NCI-H2081 (cell line): ENCODE measurements around the gene ZCCHC10.
"Not testable (repeated sequence)": the region's sequence is repeated elsewhere in the genome, so short reads cannot be mapped to it uniquely, and the experiment has no call there.

Source experiments
- DNase-seq, 2 experiments: peaks; one replicate each; lab custom pipeline; 2025; lab: John Stamatoyannopoulos, UW

Gene ZCCHC10

DNA sequence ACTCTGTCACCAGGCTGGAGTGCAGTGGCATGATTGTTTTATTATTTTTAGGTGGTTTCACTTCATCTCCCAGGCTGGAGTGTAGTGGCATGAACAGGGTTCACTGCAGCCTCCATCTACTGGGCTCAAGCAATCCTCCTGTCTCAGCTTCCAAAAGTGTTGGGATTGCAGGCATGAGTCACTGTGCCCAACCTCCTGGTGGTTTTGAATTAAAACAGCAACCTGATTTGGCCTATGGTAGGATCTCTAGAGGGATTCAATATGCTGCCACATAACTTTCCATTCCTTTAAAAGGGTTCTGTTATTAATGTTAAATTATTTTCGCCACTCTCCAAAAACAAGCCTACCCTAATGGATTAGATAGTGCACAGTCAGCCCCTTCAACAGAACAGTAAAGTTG lies 15.6 kb upstream of the ZCCHC10 start:
- no peak for DNase-seq

DNA sequence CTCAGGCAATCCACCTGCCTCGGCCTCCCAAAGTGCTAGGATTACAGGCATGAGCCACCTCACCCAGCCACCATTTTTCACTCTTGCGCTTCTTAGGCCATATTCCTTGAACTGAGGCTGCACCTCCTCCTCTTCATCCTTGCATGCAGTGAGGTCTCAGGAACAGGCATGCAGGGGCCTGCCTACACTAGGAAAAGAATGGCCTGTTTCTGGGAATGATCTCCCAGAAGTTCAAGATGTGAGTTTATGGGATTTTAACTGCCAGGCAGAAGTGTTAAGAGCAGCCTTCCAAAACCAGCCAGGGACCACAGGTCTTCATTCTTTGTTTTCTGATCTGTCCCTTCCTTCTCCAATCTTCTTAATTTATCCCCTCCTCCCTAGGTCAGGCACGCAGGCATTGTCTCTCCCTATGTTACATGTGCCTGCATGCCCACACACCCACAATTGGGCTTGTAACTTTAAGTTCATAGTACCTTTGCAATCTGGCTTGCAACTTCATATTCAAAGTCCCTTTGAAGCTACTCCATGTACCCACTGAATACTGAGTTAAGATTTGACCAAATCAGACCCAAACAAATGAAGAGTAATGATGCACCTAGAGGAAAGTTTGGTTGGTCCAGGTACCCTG lies 14.9 kb upstream of the ZCCHC10 start:
- DNase-seq, result no peak

DNA sequence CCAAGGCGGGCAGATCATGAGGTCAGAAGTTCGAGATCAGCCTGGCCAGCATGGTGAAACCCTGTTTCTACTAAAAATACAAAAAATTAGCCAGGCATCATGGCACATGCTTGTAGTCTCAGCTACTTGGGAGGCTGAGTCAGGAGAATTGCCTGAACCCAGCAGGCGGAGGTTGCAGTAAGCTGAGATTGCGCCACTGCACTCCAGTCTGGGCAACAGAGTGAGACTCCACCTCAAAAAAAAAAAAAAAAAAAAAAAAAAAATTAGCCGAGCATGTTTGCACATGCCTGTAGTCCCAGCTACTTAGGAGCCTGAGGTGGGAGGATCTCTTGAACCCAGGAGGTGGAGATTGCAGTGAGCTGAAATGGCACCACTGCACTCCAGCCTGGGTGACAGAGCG lies 10.3 kb upstream of the ZCCHC10 start:
- DNase-seq, result not testable (repeated sequence)

DNA sequence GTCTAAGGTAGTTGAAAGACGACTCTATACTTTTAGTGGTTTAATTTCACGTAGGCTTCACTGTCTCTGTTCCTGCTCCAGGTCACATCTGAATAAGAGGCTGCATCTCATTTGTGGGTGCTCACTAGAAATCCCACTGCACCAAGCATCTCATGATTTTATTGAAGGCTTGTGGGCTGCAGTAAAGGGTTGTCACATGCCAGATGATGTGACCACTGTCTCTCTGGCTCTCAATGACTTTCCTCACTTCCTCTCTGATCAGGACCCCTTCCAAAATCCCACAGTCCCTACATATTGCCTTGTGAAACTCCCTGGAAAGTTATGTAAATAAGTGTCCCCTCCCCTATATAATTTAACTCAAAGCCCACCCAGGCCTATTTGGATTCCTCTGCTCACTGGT lies 8.9 kb upstream of the ZCCHC10 start:
- DNase-seq, result no peak

DNA sequence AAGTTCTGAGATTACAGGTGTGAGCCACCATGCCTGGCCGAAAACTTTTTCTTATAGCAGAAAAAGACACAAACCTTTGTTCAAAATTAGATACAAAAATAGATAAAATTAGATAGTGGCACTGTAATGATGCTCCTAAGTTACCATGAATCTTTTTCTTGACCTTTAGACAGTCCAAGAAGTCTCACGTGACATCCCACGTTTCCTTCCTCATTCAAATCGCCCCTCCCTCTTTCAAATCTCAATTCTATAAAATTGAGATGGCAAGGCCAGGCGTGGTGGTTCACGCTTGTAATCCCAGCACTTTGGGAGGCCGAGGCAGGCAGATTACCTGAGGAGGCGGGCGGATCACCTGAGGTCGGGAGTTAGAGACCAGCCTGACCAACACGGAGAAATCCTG lies 7.7 kb upstream of the ZCCHC10 start:
- DNase-seq, result no peak

DNA sequence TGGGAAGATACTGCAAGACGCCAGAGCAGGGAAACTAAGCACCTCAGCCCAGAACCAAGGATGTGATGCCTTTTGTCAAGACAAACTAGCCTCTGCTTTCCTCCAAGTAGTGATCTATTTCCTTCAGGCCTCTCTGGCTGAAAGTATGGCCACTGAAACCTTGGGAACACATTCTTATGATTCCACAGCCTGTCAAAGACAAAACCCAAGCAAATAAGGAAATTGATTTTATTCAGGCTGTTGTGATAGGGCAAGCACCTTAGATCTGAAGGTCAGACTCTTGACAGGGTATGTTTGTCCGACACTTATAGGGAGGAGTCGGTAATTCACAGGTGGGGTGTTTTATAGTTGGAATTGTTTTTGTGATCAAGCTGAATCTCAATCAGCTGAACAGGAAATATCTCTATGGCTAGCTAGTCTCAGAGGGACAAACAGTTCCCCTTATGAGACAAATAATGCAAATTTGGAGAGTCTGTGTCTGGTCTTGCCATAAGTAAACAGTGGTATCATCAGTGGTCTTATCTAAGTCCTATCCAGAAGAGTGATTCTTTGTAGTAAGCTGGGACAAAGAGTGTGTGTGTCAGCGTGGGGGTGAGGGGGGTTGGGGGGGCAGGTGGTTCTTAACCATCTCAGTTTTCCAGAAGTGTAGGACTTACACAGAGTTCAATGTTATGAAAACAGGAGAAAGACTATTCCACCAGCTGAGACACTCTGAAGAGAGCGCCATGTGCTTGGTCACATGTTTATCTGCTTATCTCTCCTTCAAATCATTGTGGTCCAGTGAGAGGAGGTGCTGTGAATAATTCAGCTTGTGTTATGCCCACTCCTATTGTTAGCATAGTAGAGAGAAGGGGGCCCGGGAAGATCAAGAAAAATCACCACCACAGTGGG lies 6.7 kb upstream of the ZCCHC10 start:
- DNase-seq, result no peak

DNA sequence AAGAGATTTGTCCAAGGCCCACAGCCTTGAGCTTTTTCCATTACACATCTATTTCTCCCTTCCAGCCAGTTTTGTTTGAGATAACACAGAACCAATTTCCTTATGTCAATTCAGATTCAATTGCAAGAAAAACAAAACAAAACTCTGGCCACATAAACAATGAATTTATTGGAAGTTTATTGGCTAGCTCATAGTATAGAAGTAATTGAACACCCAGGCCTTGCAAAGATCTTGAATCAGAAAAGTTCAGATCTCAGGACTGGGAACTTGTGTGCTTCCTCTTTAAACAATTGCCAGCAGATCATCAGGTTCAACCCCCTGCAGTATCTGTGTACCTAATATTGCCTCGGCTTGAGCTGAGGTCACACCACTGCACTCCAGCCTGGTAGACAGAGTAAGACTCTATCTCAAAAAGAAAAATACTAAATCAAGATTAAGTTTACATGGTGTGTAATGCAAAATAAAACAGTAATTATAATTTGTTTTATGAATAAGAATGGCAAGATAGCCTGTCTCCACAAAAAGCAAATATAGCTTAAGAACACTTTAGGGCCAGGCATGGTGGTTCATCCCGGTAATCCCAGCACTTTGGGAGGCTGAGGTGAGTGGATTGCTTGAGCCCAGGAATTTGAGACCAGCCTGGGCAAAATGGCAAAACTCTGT lies 4.1 kb upstream of the ZCCHC10 start:
- DNase-seq, result no peak

DNA sequence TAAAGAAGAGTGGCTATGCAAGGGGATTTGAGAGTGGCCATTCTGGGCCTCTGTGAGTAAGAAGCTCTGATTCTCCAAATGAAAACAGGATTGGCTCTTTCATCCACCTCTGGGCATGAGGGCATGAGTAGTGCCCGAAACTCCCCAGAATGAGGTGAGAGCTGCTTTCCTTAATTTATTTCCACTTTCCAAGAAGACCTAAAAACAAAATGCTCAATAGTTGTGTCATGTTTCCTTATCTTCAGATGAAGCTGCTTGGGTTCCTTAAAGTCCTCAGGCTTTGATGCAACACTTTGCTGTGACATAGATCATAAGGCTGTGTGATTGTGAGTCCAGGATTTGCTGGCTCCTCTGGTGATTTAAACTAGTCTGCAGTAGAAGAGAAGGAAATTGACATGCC lies 3.1 kb upstream of the ZCCHC10 start:
- no peak for DNase-seq

DNA sequence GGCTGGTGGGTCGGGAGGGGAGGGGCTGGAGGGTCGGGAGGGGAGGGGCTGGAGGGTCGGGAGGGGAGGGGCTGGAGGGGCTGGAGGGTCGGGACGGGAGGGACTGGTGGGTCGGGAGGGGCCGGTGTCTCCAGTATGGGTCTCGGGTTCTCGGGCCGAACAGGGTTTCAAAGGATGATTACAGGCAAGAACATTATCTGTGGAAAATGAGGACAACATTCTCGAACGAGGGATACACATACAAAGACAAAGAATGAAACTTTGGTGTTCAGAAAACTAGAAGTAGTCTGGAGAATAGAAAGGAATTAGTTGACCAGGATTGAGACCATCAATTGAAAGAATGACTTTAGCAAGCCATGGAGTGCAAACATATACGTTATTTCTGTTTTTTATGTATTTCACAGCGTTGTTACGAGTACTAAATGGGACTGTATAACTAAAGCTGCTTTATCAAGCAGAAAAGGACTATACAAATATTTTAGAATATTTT lies 360 bp upstream of the ZCCHC10 start:
- DNase-seq, result no peak

DNA sequence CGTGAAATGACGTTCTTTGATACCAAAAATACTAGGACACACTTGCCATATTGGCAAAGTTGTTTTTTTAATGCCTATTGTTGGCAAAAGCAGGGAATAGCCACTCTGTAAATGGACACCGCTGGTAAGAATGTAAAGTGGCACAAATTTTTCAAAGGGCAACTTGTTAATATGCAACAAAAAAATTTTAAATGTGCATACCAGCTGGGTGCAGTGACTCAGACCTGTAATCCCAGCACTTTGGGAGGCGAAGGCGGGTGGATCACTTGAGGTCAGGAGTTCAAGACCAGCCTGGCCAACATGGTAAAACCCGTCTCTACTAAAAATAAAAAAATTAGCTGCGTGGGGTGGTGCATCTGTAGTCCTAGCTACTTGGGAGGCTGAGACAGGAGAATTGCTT lies 6.9 kb downstream of the ZCCHC10 start:
- DNase-seq, result not testable (repeated sequence)

DNA sequence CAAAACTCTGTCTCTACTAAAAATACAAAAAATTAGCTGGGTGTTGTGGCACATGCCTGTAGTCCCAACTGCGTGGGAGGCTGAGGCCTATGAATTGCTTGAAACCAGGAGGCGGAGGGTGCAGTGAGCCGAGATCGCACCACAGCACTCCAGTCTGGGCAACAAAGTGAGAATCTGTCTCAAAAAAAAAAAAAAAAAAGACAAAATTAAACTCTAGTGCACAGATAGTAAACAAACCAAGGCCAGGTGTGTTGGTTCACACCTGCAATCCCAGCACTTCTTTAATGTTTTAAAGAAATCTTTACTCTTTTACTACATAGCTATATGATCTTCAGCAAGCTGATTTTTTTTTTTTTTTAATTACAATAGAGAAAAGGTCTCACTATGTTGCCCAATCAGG lies 8.4 kb downstream of the ZCCHC10 start:
- no peak for DNase-seq

DNA sequence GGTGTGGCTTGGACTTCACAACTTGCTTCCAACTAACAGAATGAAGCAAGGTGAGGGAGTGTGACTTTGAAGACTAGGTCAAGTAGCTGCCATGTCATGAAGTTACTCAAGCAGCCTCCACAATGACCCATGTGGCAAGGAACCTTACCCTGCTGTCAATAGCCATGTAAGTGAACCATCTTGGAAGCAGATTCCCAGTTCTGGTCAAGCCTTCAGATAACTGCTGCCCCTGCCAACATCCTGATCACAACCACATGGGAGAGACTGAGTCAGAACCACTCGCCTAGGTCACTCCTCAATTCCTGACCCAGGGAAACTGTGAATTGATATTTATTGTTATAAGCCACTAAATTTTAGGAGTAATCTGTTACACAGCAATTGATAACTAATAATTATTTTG lies 10.9 kb downstream of the ZCCHC10 start:
- no peak for DNase-seq

DNA sequence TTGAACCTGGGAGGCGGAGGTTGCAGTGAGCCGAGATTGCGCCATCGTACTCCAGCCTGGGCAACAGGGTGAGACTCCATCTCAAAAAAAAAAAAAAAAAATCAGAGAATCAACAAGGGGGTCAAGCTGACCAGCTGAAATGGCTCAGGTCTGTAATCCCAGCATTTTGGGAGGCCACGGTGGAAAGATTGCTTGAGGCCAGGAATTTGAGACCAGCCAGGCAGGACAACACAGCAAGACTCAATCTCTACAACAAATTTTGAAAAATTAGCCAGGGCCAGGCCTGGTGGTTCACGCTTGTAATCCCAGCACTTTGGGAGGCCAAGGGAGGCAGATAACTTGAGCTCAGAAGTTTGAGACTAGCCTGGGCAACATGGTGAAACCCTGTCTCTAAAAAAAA lies 17.9 kb downstream of the ZCCHC10 start:
- DNase-seq, result not testable (repeated sequence)

DNA sequence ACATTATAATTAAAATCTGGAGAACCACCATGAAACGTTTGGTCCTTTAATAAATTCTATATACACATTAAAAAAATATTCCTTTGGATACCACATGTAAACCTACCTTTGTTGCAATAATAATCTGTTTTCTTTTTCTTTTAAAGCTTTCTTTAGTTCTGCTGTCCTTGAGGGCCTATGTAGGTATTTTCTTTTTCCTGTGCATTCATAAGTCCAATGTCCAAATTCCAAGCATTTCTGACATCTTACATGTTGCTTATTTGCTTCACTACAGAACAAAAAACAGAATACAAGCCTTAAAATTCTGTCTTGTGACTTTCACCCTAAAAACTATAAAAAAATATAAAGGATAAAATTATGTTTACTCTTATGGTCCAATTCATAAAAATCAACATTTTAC lies 19.7 kb downstream of the ZCCHC10 start:
- no peak for DNase-seq

DNA sequence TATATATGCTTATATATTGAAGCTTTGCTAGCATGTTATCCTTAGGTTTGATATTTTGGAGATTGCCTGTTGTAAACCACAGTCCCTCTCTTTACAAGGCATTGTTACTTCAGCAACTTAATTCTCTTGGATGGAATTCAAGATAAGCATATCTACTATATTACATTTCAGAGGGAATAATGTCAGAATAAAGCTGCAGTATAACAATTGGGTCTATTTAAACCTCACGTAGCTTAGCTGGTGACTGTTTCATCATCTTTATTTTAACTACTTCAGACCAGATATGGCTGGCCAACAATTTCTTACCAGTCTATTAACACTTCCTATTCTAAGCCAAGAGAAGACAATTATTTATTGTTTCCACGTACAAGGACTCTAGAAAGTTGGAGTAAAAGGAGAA lies 27.1 kb downstream of the ZCCHC10 start:
- DNase-seq, result no peak

DNA sequence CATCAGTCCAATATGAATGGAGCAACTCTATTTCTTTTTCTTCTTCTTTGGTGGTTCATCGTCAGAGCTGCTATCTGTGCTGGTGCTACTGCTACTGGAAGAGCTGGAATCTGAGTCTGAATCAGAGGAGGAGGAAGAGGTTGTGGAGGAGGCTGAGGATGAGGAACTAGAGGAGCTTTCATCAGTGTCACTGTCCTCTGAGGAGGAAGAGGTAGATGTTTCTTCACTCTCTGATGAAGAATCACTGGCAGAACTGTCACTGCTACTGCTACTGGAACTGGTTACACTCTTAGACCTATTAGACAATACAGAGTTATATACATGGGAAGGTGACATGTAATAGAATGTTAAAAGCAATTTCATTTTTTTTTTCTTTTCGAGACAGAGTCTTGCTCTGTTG lies 27.8 kb downstream of the ZCCHC10 start:
- DNase-seq, result no peak

DNA sequence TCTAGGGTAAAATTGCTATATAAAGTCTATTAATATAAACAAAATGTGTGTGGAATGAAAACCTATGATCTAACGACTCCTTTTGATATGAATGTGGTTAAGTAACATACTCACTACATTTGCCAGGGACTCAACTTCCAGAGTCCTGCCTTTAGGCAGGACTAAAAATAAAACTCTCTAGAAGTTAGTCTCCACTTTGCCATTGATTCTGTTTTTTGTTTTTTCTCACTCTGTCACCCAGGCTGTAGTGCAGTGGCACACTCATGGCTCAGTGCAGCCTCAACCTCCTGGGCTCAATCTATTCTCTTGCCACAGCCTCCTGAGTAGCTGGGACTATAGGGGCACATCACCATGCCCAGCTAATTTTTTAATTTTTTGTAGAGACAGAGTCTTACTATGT lies 30.0 kb downstream of the ZCCHC10 start:
- no peak for DNase-seq

DNA sequence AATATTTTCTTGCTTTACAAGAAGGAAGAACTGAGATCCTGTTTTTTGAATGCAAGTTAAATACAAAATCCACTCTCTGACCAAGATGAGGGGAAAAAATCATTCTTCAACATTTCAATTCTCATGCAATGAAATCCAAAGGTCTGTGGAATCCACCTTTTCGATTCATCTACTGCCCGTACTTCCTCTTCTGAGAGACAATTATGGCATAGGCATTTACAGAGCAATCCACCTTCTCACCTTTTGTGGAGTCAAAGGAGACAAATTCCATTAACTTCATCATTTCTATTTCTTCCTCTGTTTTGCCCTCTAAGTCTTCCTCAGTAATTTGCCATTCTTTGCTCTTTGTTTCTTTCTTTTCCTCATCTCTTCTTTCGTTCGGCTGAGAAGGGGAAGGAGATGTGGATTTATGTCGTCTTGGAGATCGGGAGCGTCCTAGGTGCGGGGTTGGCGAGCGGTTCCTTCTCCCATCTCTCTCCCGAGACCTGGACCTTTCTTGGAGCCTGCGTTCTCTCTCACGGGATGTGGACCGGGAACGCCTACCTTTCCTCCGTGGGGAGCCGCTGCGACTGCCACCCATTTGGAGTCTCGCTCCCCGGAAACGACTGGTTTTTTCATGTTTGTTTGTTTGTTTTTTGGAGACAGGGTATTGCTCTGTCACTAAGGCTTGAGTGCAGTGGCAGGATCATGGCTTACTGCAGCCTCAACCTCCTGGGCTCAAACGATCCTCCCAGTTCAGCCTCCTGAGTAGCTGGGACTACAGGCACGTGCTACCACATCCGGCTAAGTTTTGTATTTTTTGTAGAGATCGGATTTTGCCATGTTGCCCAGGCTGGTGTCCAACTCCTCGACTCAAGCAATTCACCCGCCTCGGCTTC lies 38.6 kb downstream of the ZCCHC10 start:
- no peak for DNase-seq

DNA sequence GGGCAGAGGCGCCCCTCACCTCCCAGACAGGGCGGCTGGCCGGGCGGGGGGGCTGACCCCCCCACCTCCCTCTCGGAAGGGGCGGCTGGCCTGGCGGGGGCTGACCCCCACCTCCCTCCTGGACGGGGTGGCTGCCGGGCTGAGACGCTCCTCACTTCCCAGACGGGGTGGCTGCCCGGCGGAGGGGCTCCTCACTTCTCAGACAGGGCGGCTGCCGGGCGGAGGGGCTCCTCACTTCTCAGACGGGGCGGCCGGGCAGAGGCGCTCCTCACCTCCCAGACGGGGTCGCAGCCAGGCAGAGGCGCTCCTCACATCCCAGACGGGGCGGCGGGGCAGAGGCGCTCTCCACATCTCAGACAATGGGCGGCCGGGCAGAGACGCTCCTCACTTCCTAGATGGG lies 43.4 kb downstream of the ZCCHC10 start:
- DNase-seq, result not testable (repeated sequence)

DNA sequence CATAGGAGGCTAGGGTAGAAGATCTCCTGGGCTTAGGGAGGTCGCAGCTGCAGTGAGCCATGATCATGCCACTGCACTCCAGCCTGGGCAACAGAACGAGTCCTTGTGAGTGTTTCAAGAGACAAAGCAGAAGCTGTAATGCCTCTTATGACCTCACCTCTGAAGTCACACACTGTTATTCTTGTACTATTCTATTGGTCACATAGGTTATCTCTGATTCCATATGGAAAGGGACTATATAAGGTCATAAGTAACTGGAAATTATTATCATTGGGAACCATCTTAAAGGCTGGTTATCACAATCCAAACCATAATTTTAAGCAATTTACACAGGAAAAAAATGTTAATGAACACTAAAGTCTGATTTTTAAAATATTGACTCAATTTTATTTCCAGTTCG lies 45.1 kb downstream of the ZCCHC10 start:
- DNase-seq, result no peak

DNA sequence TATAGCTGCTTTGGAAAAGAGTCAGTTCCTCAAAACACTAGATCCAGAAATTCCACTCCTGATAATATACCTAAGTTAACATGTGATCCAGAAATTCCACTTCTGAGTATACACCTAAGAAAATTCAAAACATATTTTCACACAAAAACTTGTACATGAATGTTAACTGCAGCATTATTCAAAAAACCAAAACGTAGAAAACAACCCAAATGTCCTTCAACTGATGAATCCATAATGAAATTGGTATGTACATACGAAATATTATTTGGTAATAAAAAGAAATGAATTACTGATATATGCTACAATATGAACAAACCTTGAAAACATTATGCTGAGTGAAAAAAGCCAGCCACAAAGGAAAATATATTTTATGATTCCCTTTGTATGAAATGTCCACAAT lies 46.4 kb downstream of the ZCCHC10 start:
- no peak for DNase-seq

DNA sequence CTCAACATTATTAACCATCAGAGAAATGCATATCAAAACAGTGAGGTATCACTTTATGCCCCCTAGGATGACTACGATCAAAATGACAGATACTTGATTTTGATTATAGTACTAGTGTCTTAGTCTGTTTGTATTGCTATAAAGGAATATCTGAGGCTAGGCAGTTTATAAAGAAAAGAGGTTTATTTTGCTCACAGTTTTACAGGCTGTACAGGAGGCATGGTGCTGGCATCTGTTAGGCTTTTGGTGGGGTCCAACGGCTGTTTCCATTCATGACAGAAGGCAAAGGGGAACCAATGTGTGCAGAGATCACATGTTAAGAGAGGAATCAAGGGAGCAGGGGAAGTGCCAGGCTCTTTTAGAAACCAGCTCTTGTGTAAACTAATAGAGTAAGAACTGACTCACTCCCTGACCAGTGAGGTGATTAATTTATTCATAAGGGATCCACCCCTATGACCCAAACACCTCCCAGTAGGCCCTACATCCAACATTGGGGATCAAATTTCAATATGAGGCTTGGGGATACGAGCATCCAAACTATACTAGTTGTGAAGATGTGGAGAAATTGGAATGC lies 46.9 kb downstream of the ZCCHC10 start:
- no peak for DNase-seq
